H1 (cell line): ENCODE results near the gene BIRC7. TPM values are rescaled to one million over a fixed set of nuclear protein-coding genes. Genes with fewer than 3 reads are reported as not detected.

Experiments used
- polyA plus RNA-seq, 7 experiments: library from polyadenylated mRNA; depleted of rRNA in 3 of 7; stranded (reverse) in 5 of 7; unstranded in 2 of 7; fragments of >200 nt in 5 of 7; fragments of 200-250 nt in 2 of 7; gene quantifications; 1 replicate in 5 of 7; 2 replicates in 1 of 7; 4 replicates in 1 of 7; pipeline versions ENCODE4 v1.2.1 to v1.2.3, GENCODE V29; 2011 to 2013; ENCODE audit warnings: missing spikeins in 2 of 7, mixed read lengths in 2 of 7
- total RNA-seq: library from RNA; stranded (reverse); fragmentation: NEBNext Ultra II Directional; extraction: Animal tissue kit (Norgen Biotek cat#: 25700); gene quantifications from 2 replicates; pipeline ENCODE4 v1.2.1, GENCODE V29; 2021
- TF ChIP-seq, protein P1 (sequence below), 3 experiments: IDR thresholded peaks; 1 replicate in 2 of 3; 2 replicates in 1 of 3; pipeline versions ENCODE4 v1.5.1 to v1.6.1; 2011; ENCODE audit warnings: low read length in 3 of 3, mild to moderate bottlenecking in 3 of 3, inconsistent platforms in 2 of 3, low read depth in 1 of 3, moderate library complexity in 1 of 3; ENCODE audit not compliant: insufficient read depth in 1 of 3; ENCODE audit errors: control extremely low read depth in 1 of 3

BIRC7 gene
- total and polyA plus RNA-seq, 2 of the 8 experiments (the other 6 are each of a cell fraction or from before 2014, with no cell fraction given), result 0.11 to 0.41 TPM

DNA sequence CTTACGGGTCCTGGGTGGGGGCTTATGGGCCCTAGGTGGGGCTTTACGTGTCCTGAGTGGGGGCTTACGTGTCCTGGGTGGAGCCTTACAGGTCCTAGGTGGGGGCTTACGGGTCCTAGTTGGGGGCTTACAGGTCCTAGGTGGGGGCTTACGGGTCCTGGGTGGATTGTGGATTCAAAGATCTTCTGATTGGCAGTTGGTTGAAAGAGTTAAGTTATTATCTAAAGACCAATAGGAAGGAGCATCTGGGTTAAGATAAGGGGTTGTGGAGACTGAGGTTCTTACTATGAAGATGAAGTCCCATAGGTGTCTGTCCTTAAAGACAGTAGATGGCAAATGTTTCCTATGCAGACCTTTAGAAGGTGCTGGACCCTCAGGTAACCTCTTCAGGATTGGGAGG lies 8.4 kb upstream of the BIRC7 start (continued):
- TF ChIP-seq, protein P1, sequence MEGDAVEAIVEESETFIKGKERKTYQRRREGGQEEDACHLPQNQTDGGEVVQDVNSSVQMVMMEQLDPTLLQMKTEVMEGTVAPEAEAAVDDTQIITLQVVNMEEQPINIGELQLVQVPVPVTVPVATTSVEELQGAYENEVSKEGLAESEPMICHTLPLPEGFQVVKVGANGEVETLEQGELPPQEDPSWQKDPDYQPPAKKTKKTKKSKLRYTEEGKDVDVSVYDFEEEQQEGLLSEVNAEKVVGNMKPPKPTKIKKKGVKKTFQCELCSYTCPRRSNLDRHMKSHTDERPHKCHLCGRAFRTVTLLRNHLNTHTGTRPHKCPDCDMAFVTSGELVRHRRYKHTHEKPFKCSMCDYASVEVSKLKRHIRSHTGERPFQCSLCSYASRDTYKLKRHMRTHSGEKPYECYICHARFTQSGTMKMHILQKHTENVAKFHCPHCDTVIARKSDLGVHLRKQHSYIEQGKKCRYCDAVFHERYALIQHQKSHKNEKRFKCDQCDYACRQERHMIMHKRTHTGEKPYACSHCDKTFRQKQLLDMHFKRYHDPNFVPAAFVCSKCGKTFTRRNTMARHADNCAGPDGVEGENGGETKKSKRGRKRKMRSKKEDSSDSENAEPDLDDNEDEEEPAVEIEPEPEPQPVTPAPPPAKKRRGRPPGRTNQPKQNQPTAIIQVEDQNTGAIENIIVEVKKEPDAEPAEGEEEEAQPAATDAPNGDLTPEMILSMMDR (IDR thresholded peaks at IDR 0.05; ENCODE audit: control extremely low read depth in 1 of 3, insufficient read depth in 1 of 3, low read depth in 1 of 3, low read length in 3 of 3), result no peak
